Measurements from ENCODE around the gene VASH2.
"Not testable (repeated sequence)": the region's sequence is repeated elsewhere in the genome, so short reads cannot be mapped to it uniquely, and the experiment has no call there.

The VASH2 gene

GRCh38 chr1:212959266-212960220 lies 9.2 kb downstream of the VASH2 start:
- DNase-seq (ENCODE audit: insufficient read length, low spot score): no peak
- TF ChIP-seq, protein P1, sequence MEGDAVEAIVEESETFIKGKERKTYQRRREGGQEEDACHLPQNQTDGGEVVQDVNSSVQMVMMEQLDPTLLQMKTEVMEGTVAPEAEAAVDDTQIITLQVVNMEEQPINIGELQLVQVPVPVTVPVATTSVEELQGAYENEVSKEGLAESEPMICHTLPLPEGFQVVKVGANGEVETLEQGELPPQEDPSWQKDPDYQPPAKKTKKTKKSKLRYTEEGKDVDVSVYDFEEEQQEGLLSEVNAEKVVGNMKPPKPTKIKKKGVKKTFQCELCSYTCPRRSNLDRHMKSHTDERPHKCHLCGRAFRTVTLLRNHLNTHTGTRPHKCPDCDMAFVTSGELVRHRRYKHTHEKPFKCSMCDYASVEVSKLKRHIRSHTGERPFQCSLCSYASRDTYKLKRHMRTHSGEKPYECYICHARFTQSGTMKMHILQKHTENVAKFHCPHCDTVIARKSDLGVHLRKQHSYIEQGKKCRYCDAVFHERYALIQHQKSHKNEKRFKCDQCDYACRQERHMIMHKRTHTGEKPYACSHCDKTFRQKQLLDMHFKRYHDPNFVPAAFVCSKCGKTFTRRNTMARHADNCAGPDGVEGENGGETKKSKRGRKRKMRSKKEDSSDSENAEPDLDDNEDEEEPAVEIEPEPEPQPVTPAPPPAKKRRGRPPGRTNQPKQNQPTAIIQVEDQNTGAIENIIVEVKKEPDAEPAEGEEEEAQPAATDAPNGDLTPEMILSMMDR (IDR thresholded peaks at IDR 0.05; ENCODE audit: insufficient read depth, missing control alignments): no peak

GRCh38 chr1:212960932-212961331 lies 10.6 kb downstream of the VASH2 start:
- DNase-seq (ENCODE audit: insufficient read length, low spot score) (no peak), FAIRE-seq (no peak)
- TF ChIP-seq, protein P1 (IDR thresholded peaks at IDR 0.05; ENCODE audit: insufficient read depth, missing control alignments): no peak

More at GRCh38 chr1:212959266-212960220, 9.2 kb downstream of the VASH2 start:
- FAIRE-seq: no peak

GRCh38 chr1:212962509-212962908 lies 12.2 kb downstream of the VASH2 start:
- no peak for DNase-seq (ENCODE audit: insufficient read length, low spot score)

DNA sequence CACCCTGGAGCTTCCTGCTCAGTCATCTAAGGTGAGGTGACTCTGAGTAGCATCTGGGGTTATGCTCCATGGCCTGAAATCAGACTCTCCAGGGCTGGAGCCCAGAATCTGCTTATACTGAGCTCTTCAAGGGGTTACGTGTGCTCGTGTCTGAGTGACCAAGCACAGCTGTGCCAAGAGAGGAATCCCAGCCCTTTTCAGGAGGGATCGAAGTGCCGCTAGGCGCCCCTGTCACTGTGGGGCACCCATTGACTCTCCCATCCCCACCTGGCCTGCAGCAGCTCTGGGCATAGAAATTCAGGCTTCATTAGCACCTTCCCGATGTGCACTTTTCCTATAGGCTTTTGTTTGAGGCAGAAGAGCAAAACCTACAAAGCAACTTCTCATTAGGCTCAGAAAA lies 13.8 kb downstream of the VASH2 start:
- FAIRE-seq: no peak
- TF ChIP-seq, protein P1 (IDR thresholded peaks at IDR 0.05; ENCODE audit: insufficient read depth, missing control alignments): no peak
- DNase-seq (ENCODE audit: insufficient read length, low spot score): no peak

More at GRCh38 chr1:212962509-212962908, 12.2 kb downstream of the VASH2 start:
- no peak for FAIRE-seq
- TF ChIP-seq, protein P1 (IDR thresholded peaks at IDR 0.05; ENCODE audit: insufficient read depth, missing control alignments): no peak

- FAIRE-seq; DNase-seq (ENCODE audit: insufficient read length, low spot score): not testable (repeated sequence)
These were observed 14.7 kb downstream of the VASH2 start for GRCh38 chr1:212964993-212965392.

DNA sequence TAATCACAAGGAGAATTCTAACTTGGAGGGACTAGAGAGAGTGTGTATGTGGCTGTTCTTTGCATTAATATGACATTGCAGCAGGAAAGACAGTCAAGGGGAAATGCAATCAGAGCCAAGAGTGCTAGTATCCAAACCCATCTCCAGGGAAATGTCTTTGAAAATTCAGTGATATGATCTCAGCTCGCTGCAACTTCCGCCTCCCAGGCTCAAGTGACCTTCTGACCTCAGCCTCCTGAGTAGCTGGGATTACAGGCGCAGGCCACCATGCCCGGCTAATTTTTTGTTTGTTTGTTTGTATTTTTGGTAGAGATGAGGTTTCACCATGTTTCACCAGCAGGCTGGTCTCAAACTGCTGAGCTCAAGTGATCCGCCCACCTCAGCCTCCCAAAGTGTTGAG lies 16.3 kb downstream of the VASH2 start:
- TF ChIP-seq, protein P1 (IDR thresholded peaks at IDR 0.05; ENCODE audit: insufficient read depth, missing control alignments): no peak
- DNase-seq (ENCODE audit: insufficient read length, low spot score): no peak
- no peak for FAIRE-seq

DNA sequence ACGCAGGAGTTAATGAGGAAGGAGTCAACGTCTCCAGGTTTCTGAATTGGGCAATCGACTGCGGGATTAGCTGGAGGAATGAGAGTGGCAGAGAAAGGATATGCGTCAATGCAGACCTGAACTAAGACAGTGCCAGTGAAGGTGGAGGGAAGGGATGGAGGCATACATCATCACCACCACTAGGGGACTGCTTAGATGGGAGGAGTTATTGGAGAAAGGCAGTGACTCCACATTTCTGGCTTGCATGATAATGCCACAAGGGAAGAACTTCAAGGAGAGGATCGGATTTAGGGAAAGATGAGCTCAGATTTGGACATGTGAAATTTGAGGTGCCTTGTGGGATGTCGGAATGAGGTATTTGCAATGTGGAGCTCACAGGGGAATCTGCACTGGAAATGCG lies 17.5 kb downstream of the VASH2 start:
- DNase-seq (ENCODE audit: insufficient read length, low spot score) (no peak), FAIRE-seq (no peak)

More for the DNA sequence above, 17.5 kb downstream of the VASH2 start:
- TF ChIP-seq, protein P1 (IDR thresholded peaks at IDR 0.05; ENCODE audit: insufficient read depth, missing control alignments): peak; percentile 38
